ENCODE data around the gene RUFY3. TPM values are rescaled to one million over a fixed set of nuclear protein-coding genes. Genes with fewer than 3 reads are reported as not detected.

RUFY3 gene
- total and polyA plus RNA-seq, 9 of the 15 experiments (the other 6 are each of a cell fraction or from before 2014, with no cell fraction given) = 4.2 to 31.1 (median 21.5) TPM

DNA sequence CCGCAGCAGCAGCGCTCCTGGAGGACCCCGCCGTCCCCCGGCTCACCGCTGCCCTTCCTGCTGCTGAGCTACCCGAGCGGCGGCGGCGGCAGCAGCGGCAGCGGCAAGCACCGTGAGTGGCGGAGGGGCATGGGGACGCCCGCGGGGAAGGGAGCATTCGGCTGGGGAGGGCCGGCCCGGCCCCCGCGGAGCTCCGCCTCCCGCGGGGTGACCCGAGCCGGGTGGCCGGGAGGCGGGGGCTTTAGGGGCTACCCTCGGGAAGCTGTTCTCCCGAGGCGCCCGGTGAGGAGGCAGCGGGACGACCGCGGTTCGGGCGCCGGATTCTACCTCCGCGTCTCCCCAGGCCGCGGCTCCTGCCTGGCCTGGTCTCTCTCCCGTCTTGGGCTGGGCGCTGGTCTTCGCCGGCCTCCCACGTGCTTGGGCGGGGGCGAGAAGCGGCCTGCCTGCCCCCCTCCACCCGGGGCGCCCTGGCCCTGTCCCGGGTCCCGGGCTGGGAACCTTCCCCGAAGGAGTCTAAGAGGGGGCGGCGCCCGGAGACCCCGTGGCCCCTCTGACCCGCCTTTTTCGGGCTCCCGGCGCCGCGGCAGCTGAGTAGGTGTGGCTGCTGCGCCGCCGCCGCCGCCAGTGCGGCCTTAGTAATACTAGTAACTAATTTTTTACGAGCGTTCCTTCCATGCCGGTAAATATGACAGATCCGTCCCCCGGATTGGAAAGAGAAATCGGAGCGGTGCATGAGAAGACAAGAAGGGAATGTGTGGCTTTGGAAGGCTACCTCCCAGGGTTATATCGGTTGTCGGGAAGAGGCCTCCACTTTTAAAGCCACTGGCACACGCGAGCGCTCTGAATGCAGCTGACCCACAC, 16.4 kb upstream of the RUFY3 start (continued):
- TF ChIP-seq, protein P1, sequence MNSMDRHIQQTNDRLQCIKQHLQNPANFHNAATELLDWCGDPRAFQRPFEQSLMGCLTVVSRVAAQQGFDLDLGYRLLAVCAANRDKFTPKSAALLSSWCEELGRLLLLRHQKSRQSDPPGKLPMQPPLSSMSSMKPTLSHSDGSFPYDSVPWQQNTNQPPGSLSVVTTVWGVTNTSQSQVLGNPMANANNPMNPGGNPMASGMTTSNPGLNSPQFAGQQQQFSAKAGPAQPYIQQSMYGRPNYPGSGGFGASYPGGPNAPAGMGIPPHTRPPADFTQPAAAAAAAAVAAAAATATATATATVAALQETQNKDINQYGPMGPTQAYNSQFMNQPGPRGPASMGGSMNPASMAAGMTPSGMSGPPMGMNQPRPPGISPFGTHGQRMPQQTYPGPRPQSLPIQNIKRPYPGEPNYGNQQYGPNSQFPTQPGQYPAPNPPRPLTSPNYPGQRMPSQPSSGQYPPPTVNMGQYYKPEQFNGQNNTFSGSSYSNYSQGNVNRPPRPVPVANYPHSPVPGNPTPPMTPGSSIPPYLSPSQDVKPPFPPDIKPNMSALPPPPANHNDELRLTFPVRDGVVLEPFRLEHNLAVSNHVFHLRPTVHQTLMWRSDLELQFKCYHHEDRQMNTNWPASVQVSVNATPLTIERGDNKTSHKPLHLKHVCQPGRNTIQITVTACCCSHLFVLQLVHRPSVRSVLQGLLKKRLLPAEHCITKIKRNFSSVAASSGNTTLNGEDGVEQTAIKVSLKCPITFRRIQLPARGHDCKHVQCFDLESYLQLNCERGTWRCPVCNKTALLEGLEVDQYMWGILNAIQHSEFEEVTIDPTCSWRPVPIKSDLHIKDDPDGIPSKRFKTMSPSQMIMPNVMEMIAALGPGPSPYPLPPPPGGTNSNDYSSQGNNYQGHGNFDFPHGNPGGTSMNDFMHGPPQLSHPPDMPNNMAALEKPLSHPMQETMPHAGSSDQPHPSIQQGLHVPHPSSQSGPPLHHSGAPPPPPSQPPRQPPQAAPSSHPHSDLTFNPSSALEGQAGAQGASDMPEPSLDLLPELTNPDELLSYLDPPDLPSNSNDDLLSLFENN (IDR thresholded peaks at IDR 0.05; ENCODE audit: low read depth in 2 of 2, low read length in 2 of 2) = no peak
- no peak for TF ChIP-seq GTF2F1 (IDR thresholded peaks at IDR 0.05; ENCODE audit: low read depth, low read length)
- no peak for TF ChIP-seq SNRNP70 (optimal IDR thresholded peaks at IDR 0.05; ENCODE audit: low read depth, low read length)
- no peak for TF ChIP-seq RFX5 (IDR thresholded peaks at IDR 0.05; ENCODE audit: low read depth, low read length)
- no peak for TF ChIP-seq TSC22D4 (tag; IDR thresholded peaks at IDR 0.05)
- TF ChIP-seq NFATC3 (IDR thresholded peaks at IDR 0.05) = no peak
- peak in 1 of 3 experiments; percentile 11 for TF ChIP-seq YY1 (IDR thresholded peaks at IDR 0.05; ENCODE audit: borderline replicate concordance in 1 of 3, control insufficient read depth in 1 of 3, extremely low read depth in 1 of 3, insufficient read depth in 3 of 3, insufficient read length in 1 of 3, insufficient replicate concordance in 2 of 3, low read depth in 1 of 3, low read length in 2 of 3)
- no peak for TF ChIP-seq ZNF589 (CRISPR knock-in tag; IDR thresholded peaks at IDR 0.05; ENCODE audit: low read depth)
- no peak for TF ChIP-seq ZC3H11A (IDR thresholded peaks at IDR 0.05; ENCODE audit: low read depth, low read length)
- TF ChIP-seq, protein P2, sequence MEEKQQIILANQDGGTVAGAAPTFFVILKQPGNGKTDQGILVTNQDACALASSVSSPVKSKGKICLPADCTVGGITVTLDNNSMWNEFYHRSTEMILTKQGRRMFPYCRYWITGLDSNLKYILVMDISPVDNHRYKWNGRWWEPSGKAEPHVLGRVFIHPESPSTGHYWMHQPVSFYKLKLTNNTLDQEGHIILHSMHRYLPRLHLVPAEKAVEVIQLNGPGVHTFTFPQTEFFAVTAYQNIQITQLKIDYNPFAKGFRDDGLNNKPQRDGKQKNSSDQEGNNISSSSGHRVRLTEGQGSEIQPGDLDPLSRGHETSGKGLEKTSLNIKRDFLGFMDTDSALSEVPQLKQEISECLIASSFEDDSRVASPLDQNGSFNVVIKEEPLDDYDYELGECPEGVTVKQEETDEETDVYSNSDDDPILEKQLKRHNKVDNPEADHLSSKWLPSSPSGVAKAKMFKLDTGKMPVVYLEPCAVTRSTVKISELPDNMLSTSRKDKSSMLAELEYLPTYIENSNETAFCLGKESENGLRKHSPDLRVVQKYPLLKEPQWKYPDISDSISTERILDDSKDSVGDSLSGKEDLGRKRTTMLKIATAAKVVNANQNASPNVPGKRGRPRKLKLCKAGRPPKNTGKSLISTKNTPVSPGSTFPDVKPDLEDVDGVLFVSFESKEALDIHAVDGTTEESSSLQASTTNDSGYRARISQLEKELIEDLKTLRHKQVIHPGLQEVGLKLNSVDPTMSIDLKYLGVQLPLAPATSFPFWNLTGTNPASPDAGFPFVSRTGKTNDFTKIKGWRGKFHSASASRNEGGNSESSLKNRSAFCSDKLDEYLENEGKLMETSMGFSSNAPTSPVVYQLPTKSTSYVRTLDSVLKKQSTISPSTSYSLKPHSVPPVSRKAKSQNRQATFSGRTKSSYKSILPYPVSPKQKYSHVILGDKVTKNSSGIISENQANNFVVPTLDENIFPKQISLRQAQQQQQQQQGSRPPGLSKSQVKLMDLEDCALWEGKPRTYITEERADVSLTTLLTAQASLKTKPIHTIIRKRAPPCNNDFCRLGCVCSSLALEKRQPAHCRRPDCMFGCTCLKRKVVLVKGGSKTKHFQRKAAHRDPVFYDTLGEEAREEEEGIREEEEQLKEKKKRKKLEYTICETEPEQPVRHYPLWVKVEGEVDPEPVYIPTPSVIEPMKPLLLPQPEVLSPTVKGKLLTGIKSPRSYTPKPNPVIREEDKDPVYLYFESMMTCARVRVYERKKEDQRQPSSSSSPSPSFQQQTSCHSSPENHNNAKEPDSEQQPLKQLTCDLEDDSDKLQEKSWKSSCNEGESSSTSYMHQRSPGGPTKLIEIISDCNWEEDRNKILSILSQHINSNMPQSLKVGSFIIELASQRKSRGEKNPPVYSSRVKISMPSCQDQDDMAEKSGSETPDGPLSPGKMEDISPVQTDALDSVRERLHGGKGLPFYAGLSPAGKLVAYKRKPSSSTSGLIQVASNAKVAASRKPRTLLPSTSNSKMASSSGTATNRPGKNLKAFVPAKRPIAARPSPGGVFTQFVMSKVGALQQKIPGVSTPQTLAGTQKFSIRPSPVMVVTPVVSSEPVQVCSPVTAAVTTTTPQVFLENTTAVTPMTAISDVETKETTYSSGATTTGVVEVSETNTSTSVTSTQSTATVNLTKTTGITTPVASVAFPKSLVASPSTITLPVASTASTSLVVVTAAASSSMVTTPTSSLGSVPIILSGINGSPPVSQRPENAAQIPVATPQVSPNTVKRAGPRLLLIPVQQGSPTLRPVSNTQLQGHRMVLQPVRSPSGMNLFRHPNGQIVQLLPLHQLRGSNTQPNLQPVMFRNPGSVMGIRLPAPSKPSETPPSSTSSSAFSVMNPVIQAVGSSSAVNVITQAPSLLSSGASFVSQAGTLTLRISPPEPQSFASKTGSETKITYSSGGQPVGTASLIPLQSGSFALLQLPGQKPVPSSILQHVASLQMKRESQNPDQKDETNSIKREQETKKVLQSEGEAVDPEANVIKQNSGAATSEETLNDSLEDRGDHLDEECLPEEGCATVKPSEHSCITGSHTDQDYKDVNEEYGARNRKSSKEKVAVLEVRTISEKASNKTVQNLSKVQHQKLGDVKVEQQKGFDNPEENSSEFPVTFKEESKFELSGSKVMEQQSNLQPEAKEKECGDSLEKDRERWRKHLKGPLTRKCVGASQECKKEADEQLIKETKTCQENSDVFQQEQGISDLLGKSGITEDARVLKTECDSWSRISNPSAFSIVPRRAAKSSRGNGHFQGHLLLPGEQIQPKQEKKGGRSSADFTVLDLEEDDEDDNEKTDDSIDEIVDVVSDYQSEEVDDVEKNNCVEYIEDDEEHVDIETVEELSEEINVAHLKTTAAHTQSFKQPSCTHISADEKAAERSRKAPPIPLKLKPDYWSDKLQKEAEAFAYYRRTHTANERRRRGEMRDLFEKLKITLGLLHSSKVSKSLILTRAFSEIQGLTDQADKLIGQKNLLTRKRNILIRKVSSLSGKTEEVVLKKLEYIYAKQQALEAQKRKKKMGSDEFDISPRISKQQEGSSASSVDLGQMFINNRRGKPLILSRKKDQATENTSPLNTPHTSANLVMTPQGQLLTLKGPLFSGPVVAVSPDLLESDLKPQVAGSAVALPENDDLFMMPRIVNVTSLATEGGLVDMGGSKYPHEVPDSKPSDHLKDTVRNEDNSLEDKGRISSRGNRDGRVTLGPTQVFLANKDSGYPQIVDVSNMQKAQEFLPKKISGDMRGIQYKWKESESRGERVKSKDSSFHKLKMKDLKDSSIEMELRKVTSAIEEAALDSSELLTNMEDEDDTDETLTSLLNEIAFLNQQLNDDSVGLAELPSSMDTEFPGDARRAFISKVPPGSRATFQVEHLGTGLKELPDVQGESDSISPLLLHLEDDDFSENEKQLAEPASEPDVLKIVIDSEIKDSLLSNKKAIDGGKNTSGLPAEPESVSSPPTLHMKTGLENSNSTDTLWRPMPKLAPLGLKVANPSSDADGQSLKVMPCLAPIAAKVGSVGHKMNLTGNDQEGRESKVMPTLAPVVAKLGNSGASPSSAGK (IDR thresholded peaks at IDR 0.05) = peak; percentile 98
- no peak for TF ChIP-seq GTF2A2 (tag; IDR thresholded peaks at IDR 0.05)

Measured in K562 (cell line).